Progenitor cell of endocrine pancreas (in vitro differentiated cells): ENCODE measurements around the gene IER3. TPM values are rescaled to one million over a fixed set of nuclear protein-coding genes. Genes with fewer than 3 reads are reported as not detected.

Experiments used
- DNase-seq: peaks from one replicate; pipeline ENCODE4 v3.0.0; 2021; ENCODE audit warnings: low spot score; ENCODE audit not compliant: unreplicated experiment
- H3K27ac Mint-ChIP-seq: 2 replicates; pipeline ENCODE4 v1.8.0; 2021; ENCODE audit warnings: mild to moderate bottlenecking, moderate library complexity, mixed read lengths
- H3K27me3 Mint-ChIP-seq: 2 replicates; pipeline ENCODE4 v1.8.0; 2021; ENCODE audit warnings: mixed read lengths
- H3K36me3 Mint-ChIP-seq: 2 replicates; pipeline ENCODE4 v1.8.0; 2022; ENCODE audit warnings: mixed read lengths; ENCODE audit not compliant: insufficient read depth
- H3K4me1 Mint-ChIP-seq: 2 replicates; pipeline ENCODE4 v1.8.0; 2021; ENCODE audit warnings: low read depth, mixed read lengths
- H3K4me3 Mint-ChIP-seq: 2 replicates; pipeline ENCODE4 v1.8.0; 2021; ENCODE audit warnings: low read depth, mild to moderate bottlenecking, moderate library complexity, mixed read lengths
- H3K9me3 Mint-ChIP-seq: 2 replicates; pipeline ENCODE4 v1.8.0; 2021; ENCODE audit warnings: low read depth, mixed read lengths
- CTCF ChIP-seq: fragments of 200-600 bp; sonication (generic); IDR thresholded peaks from one replicate; pipeline ENCODE4 v1.5.0; 2021; ENCODE audit warnings: antibody characterized with exemption, mild to moderate bottlenecking; ENCODE audit not compliant: unreplicated experiment
- total RNA-seq: library from RNA; stranded (reverse); gene quantifications from 2 replicates; pipeline ENCODE4 v1.2.1, GENCODE V29; 2021

IER3 gene
- total RNA-seq, 1 donor from 2014 or later: 23.2 TPM

DNA sequence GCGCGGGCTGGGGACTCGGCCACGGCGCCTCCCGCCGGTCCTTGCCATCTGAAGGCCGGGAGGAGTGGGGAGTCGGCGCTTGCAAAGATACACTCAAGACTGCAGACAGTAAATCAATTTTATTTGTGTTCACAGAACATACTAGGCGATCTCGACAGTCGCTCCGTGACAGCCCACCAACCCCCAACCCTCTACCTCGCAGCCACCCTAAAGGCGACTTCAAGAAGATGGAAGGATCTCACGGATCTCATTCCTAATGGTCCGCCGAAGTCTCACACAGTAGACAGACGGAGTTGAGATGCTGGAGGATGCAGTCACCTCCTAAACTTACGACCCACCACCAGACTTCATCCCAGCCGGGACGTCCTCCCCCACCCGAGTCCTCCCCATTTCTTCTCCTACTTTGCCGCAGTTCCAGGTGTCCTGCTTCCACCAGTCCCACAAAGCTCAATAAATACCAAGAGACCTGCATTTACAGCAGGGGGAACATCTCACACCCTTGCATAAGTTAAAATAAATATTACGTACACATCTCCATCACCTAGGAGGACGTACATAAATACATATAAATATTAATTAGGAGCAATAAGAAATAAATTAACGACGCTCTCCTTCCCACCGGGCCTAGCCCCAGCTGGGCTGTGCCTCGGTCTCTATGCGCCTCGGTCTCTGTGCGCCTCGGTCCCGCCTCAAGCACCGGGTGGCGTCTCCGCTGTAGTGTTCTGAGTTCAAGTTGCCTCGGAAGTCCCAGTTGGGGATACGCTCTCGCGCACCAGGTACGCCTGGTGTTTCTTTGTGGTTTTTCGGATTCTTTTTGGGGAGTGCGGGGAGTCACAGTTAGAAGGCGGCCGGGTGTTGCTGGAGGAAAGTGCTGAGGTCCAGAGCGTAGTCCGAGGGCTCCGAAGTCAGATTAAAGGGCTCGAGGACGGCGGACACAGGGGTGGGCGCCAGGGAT lies 971 bp downstream of the IER3 start:
- H3K9me3 Mint-ChIP-seq: no peaks in the 10 kb centered on the region
- H3K4me3 Mint-ChIP-seq: peak overlapping the region; percentile 91
- no peaks in the 10 kb centered on the region for H3K27me3 Mint-ChIP-seq
- H3K4me1 Mint-ChIP-seq: peaks cover 29% of the 10 kb centered on the region
- H3K36me3 Mint-ChIP-seq: peaks cover 12% of the 10 kb centered on the region
- peak; percentile 12 for DNase-seq
- no peak for TF ChIP-seq CTCF
- peak overlapping the region; percentile 91 for H3K27ac Mint-ChIP-seq

- peak within 1 kb of the TSS; percentile 91 for H3K4me3 Mint-ChIP-seq
- H3K27me3 Mint-ChIP-seq: no peaks in the 10 kb centered on the region
- H3K9me3 Mint-ChIP-seq: no peaks in the 10 kb centered on the region
- TF ChIP-seq CTCF: no peak
- H3K4me1 Mint-ChIP-seq: peaks cover 23% of the 10 kb centered on the region
- H3K36me3 Mint-ChIP-seq: peaks cover 16% of the 10 kb centered on the region
- DNase-seq: peak; percentile 83
- peak within 1 kb of the TSS; percentile 93 for H3K27ac Mint-ChIP-seq
Observed at GRCh38 chr6:30742316-30743098, 1.8 kb downstream of the IER3 start, which contains the start of gene FLOT1. Gene FLOT1 (minus strand): TSS chr6:30742687. CDS start chr6:30742189, 498 bp downstream.

GRCh38 chr6:30741789-30742315 lies 2.5 kb downstream of the IER3 start:
- Mint-ChIP-seq H3K27ac (peak overlapping the region; percentile 93), H3K27me3 (no peaks in the 10 kb centered on the region), H3K9me3 (no peaks in the 10 kb centered on the region), H3K4me1 (peaks cover 21% of the 10 kb centered on the region), H3K36me3 (peaks cover 20% of the 10 kb centered on the region), H3K4me3 (peak overlapping the region; percentile 91)
- TF ChIP-seq CTCF: no peak
- DNase-seq: no peak

- H3K27ac Mint-ChIP-seq: peak overlapping the region; percentile 93
- TF ChIP-seq CTCF: no peak
- H3K27me3 Mint-ChIP-seq: no peaks in the 10 kb centered on the region
- H3K4me1 Mint-ChIP-seq: peaks cover 21% of the 10 kb centered on the region
- no peaks in the 10 kb centered on the region for H3K9me3 Mint-ChIP-seq
- H3K4me3 Mint-ChIP-seq: peak overlapping the region; percentile 91
- DNase-seq: no peak
- H3K36me3 Mint-ChIP-seq: peaks cover 22% of the 10 kb centered on the region
Observed at GRCh38 chr6:30741063-30741779, 3.1 kb downstream of the IER3 start.
